Ishikawa (cell line): Measurements from ENCODE around the gene CLSTN1.

Source experiments
- CEBPB ChIP-seq: IDR thresholded peaks from 2 replicates; pipeline ENCODE4 v1.6.1; 2012
- CREB1 ChIP-seq: IDR thresholded peaks from 2 replicates; pipeline ENCODE4 v1.6.1; 2012; ENCODE audit warnings: low read depth
- EGR1 ChIP-seq: IDR thresholded peaks from 2 replicates; pipeline ENCODE4 v1.6.1; 2012
- EP300 ChIP-seq: IDR thresholded peaks from 2 replicates; pipeline ENCODE4 v1.6.1; 2012; ENCODE audit warnings: borderline replicate concordance
- FOXM1 ChIP-seq: IDR thresholded peaks from 2 replicates; pipeline ENCODE4 v1.6.1; 2012; ENCODE audit warnings: low read depth, borderline replicate concordance
- MAX ChIP-seq: IDR thresholded peaks from 2 replicates; pipeline ENCODE4 v1.6.1; 2012
- NFIC ChIP-seq: IDR thresholded peaks from 2 replicates; pipeline ENCODE4 v1.6.1; 2012
- RAD21 ChIP-seq: IDR thresholded peaks from 2 replicates; pipeline ENCODE4 v1.6.1; 2012; ENCODE audit warnings: low read depth
- REST ChIP-seq: IDR thresholded peaks from 2 replicates; pipeline ENCODE4 v1.6.1; 2012; ENCODE audit warnings: low read depth, mild to moderate bottlenecking
- TAF1 ChIP-seq: IDR thresholded peaks from 2 replicates; pipeline ENCODE4 v1.6.1; 2012; ENCODE audit warnings: low read depth, mild to moderate bottlenecking
- TCF12 ChIP-seq: IDR thresholded peaks from 2 replicates; pipeline ENCODE4 v1.6.1; 2012; ENCODE audit warnings: low read depth
- TEAD4 ChIP-seq: IDR thresholded peaks from 2 replicates; pipeline ENCODE4 v1.6.1; 2012
- USF1 ChIP-seq: IDR thresholded peaks from 2 replicates; pipeline ENCODE4 v1.6.1; 2012
- YY1 ChIP-seq: IDR thresholded peaks from 2 replicates; pipeline ENCODE4 v1.6.1; 2012; ENCODE audit warnings: low read depth
- ZBTB7A ChIP-seq: IDR thresholded peaks from 2 replicates; pipeline ENCODE4 v1.6.1; 2012; ENCODE audit warnings: low read depth

Gene CLSTN1

GRCh38 chr1:9785406-9785805 lies 38.4 kb downstream of the CLSTN1 start:
- TF ChIP-seq FOXM1 = no peak
- TF ChIP-seq TEAD4 = no peak
- TF ChIP-seq NFIC = no peak
- TF ChIP-seq EP300 = no peak

- TF ChIP-seq USF1 = no peak
- TF ChIP-seq RAD21 = peak; percentile 93
These were observed 39.1 kb downstream of the CLSTN1 start for GRCh38 chr1:9784508-9785133.

- no peak for TF ChIP-seq USF1
- TF ChIP-seq MAX = no peak
- TF ChIP-seq CREB1 = no peak
- TF ChIP-seq FOXM1 = no peak
- no peak for TF ChIP-seq NFIC
- TF ChIP-seq TCF12 = no peak
- no peak for TF ChIP-seq ZBTB7A
- TF ChIP-seq YY1 = no peak
- no peak for TF ChIP-seq TEAD4
- no peak for TF ChIP-seq CEBPB
- no peak for TF ChIP-seq EGR1
These were observed 40.9 kb downstream of the CLSTN1 start for GRCh38 chr1:9782897-9783296.

- TF ChIP-seq CREB1 = no peak
These were observed 41.5 kb downstream of the CLSTN1 start for GRCh38 chr1:9782116-9782751.

- TF ChIP-seq USF1 = no peak
- no peak for TF ChIP-seq FOXM1
- TF ChIP-seq RAD21 = no peak
- no peak for TF ChIP-seq YY1
- TF ChIP-seq EGR1 = no peak
- TF ChIP-seq CEBPB = no peak
- no peak for TF ChIP-seq TEAD4
- no peak for TF ChIP-seq REST
These were observed 43.1 kb downstream of the CLSTN1 start for GRCh38 chr1:9780554-9781110.

GRCh38 chr1:9778905-9779304 lies 44.9 kb downstream of the CLSTN1 start:
- TF ChIP-seq CREB1 = no peak
- no peak for TF ChIP-seq EP300

GRCh38 chr1:9776685-9777084 lies 47.1 kb downstream of the CLSTN1 start:
- TF ChIP-seq EP300 = no peak

GRCh38 chr1:9774712-9775679 lies 48.8 kb downstream of the CLSTN1 start:
- TF ChIP-seq USF1 = no peak
- TF ChIP-seq NFIC = no peak
- TF ChIP-seq ZBTB7A = no peak
- no peak for TF ChIP-seq FOXM1
- TF ChIP-seq TCF12 = no peak
- TF ChIP-seq EGR1 = no peak
- no peak for TF ChIP-seq MAX
- no peak for TF ChIP-seq TEAD4
- TF ChIP-seq TAF1 = no peak
- no peak for TF ChIP-seq REST
- no peak for TF ChIP-seq EP300
- TF ChIP-seq CREB1 = no peak
